NOMO-1 (cell line): ENCODE data around the gene SERPINH1.

Experiments used
- DNase-seq, 2 experiments: peaks; one replicate each; lab custom pipeline; 2025; ENCODE audit not compliant: unreplicated experiment in 2 of 2; lab: John Stamatoyannopoulos, UW

The SERPINH1 gene

GRCh38 chr11:75532200-75533048 is 29.6 kb upstream of the SERPINH1 start:
- DNase-seq = peak; percentile 67 to 76

- DNase-seq = no peak
Observed at GRCh38 chr11:75533896-75534258, 28.2 kb upstream of the SERPINH1 start.

- DNase-seq = no peak
Observed at GRCh38 chr11:75534259-75535069, 27.6 kb upstream of the SERPINH1 start.

GRCh38 chr11:75535071-75535470 is 27.0 kb upstream of the SERPINH1 start:
- DNase-seq = no peak

- DNase-seq = peak; percentile 53 to 89
Observed at GRCh38 chr11:75536786-75537641, 25.0 kb upstream of the SERPINH1 start.

- DNase-seq = no peak
Observed at GRCh38 chr11:75537740-75538139, 24.3 kb upstream of the SERPINH1 start.

GRCh38 chr11:75538150-75538942 is 23.7 kb upstream of the SERPINH1 start:
- DNase-seq = no peak

- DNase-seq = no peak
Observed at GRCh38 chr11:75539459-75540334, 22.4 kb upstream of the SERPINH1 start.

- no peak for DNase-seq
Observed at GRCh38 chr11:75541193-75542087, 20.6 kb upstream of the SERPINH1 start.

- DNase-seq = no peak
Observed at GRCh38 chr11:75542088-75542438, 20.0 kb upstream of the SERPINH1 start.

- DNase-seq = no peak
Observed at GRCh38 chr11:75543806-75544205, 18.2 kb upstream of the SERPINH1 start.

- DNase-seq = no peak
Observed at GRCh38 chr11:75547177-75547576, 14.9 kb upstream of the SERPINH1 start.

- no peak for DNase-seq
Observed at GRCh38 chr11:75547617-75548058, 14.4 kb upstream of the SERPINH1 start.

GRCh38 chr11:75548595-75549272 is 13.3 kb upstream of the SERPINH1 start:
- no peak for DNase-seq

GRCh38 chr11:75549370-75549958 is 12.6 kb upstream of the SERPINH1 start:
- DNase-seq = no peak

GRCh38 chr11:75553182-75553581 is 8.9 kb upstream of the SERPINH1 start:
- no peak for DNase-seq

- DNase-seq = no peak
Observed at GRCh38 chr11:75553889-75554257, 8.2 kb upstream of the SERPINH1 start.
